ENCODE data around the gene TEDC1.

DNA sequence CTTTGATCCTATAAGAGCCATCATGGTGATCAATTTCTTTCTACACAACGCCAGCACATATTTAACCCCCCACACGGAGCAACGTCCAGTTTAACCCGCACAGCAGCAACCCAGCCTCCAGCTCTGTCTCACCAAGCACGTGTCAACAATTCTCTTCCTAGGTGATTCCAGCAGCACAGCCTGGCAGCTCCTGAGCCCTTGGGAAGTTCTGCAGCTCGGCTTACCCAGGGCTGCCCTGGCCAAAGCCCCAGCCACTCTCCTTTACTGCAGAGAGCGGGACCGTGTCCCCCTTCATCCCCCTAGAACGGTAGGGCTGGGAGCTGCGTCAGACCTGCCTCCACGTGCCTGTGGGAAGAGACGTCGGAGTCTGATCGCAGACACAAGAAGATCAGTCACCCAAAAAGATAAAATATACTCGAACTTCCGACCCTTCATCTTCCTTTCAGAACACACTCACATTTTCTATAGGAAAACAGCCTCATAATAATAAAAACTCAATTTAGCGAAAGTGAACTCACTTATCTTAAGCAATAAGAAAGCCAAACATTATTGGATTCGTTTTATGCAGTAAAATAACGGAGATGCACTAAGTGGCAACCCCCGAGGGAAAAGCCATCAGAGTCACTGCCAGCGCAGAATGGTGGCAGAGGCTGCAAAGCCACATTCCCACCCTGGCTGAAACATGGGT, 42.9 kb downstream of the TEDC1 start:
- TF ChIP-seq EZH2 (IDR thresholded peaks at IDR 0.05; ENCODE audit: insufficient read depth, poor library complexity, severe bottlenecking), result no peak
- no peak for TF ChIP-seq EZH2phosphoT487 (IDR thresholded peaks at IDR 0.05; ENCODE audit: insufficient read depth, low read depth)
